GM19463 (cell line): ENCODE data around the gene FADS6.
"Not testable (repeated sequence)": the region's sequence is repeated elsewhere in the genome, so short reads cannot be mapped to it uniquely, and the experiment has no call there.

Experiments
- ATAC-seq: cut with Tn5 transposase; IDR thresholded peaks from one replicate; pipeline ENCODE4 v1.9.1; 2021; ENCODE audit warnings: mild to moderate bottlenecking, moderate library complexity; ENCODE audit not compliant: unreplicated experiment

The FADS6 gene

GRCh38 chr17:74870028-74870427 is 23.4 kb downstream of the FADS6 start:
- ATAC-seq: not testable (repeated sequence)

GRCh38 chr17:74868908-74869255 is 24.6 kb downstream of the FADS6 start:
- no peak for ATAC-seq

- no peak for ATAC-seq
Observed at GRCh38 chr17:74868251-74868907, 25.1 kb downstream of the FADS6 start.

DNA sequence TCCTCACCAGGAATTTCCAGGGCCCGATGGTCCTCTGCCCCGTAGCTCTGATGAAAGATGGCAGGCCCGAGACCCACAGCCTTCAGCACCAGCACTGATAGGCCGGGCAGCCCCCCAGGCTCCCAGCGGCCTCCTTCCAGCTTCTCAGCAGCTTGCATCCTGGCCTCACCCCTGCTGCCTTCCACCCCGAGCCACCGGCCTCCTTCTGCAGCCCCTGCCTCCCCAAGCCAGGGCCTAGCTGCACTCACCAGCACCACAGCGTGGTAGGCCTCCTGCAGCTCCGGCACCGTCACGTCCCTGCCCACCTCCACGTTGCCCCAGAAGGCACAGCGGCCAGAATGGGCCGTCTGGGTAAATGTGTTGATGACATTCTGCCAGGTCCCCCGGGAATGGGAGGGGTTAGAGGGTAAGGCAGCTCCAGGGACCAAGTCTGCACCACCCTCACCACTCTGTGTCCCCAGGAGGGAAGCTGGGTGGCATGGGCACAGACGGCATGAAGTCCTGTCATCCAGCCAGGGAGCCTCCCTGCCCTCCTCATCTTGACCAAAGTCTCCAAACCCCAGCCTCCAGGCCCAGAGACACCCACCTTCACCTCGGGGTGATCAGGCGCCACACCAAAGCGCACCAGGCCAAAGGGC is 27.1 kb downstream of the FADS6 start:
- ATAC-seq: no peak

- no peak for ATAC-seq
Observed at GRCh38 chr17:74865504-74866197, 27.8 kb downstream of the FADS6 start.

DNA sequence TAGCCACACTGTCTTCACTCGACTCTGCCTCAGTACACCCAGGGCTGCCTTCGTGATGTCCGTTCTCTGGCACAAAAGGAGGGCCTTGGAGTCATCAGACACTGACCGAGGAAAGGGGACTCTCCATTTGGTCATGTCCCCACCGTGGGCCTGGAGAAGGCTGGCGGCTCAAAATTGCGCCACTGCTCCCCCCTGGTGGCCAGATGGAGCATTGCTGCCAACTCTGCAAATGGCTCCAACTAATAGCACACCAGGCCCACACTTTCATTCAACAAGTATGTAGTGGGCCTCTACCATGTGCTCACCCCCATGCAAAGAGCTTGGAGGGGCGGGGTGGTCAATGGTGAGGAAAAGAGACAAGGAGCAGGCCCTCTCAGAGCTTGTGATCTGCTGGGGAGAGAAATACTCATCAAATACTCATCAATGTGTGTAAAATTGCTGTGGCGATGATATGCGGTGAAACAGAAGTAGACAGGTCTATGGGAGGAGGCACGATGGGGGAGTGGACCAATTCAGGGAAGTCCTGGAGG is 28.5 kb downstream of the FADS6 start:
- no peak for ATAC-seq

- no peak for ATAC-seq
Observed at GRCh38 chr17:74864297-74864865, 29.1 kb downstream of the FADS6 start.

DNA sequence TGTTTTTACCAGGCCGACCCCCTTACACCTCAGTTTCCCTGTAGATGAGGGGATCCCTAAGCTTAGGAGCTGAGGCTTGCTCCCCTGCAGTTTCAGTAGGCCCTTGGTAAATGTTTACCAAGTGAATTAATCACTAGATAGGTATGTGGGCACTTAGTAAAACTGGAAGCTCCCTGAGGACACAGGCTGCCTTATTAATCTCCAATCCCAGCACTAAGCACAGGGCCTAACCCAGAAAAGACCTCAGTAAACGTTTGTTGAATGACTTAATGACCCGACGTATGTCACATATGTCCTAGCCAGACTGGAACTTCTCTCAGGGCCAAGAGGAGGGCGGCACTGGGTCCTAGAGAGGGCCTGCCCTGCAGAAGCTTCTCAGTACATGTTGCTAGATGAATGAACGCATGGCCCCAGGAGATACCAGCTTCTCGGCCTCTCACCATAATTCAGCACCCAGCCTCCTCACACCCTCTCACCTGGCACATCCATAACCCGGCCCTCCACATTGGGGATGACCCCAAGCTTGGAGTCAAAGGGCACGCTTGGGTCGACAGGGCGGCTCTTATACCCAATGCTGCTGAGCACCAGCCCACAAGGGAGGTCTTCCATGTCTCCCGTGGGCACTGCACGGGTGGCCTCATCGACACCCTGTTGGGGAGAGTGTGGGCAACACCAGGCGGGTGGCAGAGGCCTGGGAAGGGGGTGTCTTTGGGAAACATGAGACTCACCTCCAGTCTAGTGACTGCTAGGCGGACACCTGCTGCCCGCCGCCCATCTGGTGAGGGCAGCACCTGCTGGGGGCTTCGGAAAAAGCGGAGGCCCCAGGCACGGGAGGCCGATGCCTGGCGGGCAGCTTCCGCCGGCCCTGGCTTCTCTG is 29.8 kb downstream of the FADS6 start:
- ATAC-seq: no peak

DNA sequence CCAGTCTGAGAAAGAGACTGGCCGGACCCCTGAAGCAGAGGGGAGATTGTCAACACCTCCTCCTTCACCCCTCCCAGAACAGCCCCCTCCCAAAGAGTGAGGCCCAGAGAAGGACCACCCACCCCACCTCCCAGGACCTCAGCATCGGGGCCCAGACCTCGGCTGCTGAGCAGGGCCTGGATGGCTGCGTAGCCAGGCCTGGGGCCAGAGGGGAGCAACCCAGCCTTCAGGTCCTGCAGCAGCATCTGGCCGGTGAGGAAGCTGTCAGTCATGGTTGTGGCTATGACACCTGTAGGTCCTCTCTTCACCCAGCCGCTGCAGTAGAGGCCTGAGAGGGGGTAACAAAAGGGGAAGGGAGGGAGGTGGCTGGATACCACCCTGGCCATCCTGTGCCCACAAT is 30.5 kb downstream of the FADS6 start:
- ATAC-seq: no peak

GRCh38 chr17:74862108-74862901 is 31.1 kb downstream of the FADS6 start:
- ATAC-seq: no peak

DNA sequence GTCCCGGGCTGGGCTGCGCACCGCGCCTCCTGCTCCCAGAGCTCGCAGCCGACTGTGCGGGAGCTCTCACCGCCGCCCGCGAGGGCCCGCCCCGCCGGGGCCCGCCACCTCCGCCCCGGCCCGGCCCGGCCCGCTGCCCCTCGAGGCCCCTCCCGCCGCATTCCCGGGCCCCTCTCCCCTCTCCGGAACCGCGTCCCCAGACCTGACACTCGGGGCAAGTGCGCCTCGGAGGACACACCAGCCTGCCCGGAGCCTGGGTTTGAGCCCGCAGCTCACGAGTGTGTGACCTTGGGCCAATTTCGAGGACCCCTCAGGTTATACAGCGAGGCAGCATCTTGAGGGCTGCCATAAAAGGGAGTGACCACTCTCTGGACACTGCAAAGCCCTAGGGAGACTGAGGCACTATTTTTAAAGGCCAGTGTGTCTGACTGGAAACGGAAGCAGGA is 31.7 kb downstream of the FADS6 start:
- no peak for ATAC-seq

DNA sequence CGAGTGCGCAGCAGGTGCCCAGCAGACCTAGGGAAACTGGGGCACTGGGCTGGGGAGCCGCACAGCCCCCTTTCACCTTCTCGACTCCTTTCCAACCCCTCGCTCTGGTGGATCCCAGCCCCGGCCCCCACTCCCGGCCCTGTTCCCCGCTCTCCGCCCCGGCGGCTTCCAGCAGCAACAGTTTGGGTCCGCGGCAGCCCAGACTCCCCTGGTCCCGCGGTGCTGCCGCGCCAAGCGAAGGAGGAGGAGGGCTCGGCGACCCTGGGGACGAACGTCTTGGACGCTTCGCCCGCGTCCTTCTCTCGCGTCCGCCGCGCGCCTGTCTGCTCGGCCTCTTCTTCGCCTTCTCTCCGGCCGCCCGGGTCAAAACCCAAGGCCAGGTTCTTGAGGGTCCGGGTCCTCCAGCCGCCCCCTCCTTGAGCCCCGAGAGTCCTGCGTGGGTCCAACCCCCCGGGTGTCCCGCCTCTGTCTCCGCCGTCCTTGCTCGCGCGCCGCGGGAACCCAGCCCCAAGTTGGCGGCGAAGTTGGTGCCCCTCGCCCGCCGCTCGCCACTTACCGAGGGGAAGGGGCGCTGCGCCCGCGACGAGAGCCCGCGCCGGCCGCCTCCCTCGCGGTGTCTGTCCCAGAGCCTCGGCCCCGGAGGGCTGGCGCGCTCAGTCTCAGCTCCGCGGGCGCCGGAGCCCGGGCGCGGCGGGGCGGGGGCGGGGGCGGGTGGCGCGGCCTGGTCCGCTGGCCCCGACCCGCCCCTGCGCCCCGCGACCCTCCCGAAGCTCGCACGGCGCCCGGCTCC is 32.4 kb downstream of the FADS6 start:
- ATAC-seq: no peak

GRCh38 chr17:74860229-74860871 is 33.1 kb downstream of the FADS6 start:
- no peak for ATAC-seq

GRCh38 chr17:74859459-74860228 is 33.8 kb downstream of the FADS6 start, which contains the start of gene GRIN2C:
GRIN2C (minus strand) TSS chr17:74859885; CDS start chr17:74855092, 4,793 bp downstream.
- no peak for ATAC-seq

DNA sequence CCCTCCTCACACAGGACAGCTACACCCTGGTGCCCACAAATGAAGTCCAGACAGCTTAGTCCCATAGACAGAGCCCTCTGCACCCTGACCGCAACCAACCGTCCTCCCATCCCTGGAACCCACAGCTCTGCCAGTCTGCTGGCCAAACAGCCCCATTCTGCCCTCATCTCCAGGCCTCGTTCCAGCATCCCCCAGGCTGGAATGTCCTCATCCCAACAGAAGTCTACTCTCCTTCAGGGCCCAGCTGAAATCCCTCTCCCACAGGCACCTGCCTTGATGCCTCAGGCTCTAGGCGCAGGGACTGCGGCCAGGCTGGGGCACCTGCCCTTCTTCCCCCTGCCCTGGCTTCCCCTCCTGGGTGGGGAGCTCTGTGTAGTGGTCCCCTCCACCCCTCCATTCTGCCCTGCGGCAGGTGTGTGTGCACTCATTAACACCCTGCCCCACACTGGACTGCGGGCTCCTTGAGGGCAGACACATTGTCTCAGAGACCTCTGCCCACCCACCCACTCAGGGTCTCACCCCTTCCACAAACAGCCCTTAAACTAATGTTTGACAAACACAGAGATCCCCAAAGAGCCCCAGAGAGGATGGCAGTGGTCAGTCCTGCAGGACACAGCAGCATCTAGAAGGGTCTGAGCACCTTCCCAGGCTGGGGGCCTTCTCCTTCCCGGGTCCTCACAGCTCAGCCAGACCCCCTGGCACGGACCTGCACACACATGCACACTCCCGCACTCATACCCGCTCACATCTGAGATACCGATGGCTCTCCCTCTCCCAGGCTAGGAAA is 34.6 kb downstream of the FADS6 start:
- no peak for ATAC-seq

- no peak for ATAC-seq
Observed at GRCh38 chr17:74857191-74857590, 36.2 kb downstream of the FADS6 start.

DNA sequence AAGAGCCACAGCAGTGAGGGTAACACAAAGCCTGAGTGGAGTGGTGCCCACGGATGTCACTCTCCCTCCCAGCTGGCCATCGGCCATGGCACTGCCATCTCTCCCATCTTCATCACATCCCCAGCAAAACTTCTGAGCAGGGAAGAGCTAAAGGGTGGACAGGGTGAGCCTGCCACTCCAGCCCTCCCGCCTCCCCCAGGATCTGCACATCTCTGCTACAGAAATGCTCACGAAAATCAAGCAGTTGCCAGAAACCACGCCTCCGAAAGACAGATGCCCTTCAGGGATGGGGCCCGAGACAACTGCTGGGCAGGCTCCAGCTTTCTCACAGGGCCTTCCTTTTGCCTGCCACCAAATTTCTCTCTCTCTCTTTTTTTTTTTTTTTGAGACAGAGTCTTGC is 37.3 kb downstream of the FADS6 start:
- no peak for ATAC-seq
